ENCODE data around the gene NUTM2A.
"Not testable (repeated sequence)": the region's sequence is repeated elsewhere in the genome, so short reads cannot be mapped to it uniquely, and the experiment has no call there.

NUTM2A gene

GRCh38 chr10:87219370-87219769 is 5.9 kb upstream of the NUTM2A start:
- not testable (repeated sequence) for DNase-seq (ENCODE audit: low spot score in 2 of 2); H3K4me3 Mint-ChIP-seq; H3K36me3 Mint-ChIP-seq; H3K9me3 Mint-ChIP-seq; H3K4me1 Mint-ChIP-seq; H3K27ac Mint-ChIP-seq; H3K27me3 Mint-ChIP-seq
- peak; percentile 33 for ATAC-seq (ENCODE audit: low read depth)

GRCh38 chr10:87222789-87223188 is 2.5 kb upstream of the NUTM2A start:
- not testable (repeated sequence) for H3K27ac Mint-ChIP-seq; H3K36me3 Mint-ChIP-seq; DNase-seq (ENCODE audit: low spot score in 2 of 2); H3K9me3 Mint-ChIP-seq; H3K27me3 Mint-ChIP-seq; H3K4me1 Mint-ChIP-seq; ATAC-seq (ENCODE audit: low read depth); H3K4me3 Mint-ChIP-seq

GRCh38 chr10:87228247-87228646 is 3.0 kb downstream of the NUTM2A start:
- not testable (repeated sequence) for H3K27me3 Mint-ChIP-seq; H3K4me1 Mint-ChIP-seq; H3K4me3 Mint-ChIP-seq; DNase-seq (ENCODE audit: low spot score in 2 of 2); H3K9me3 Mint-ChIP-seq; ATAC-seq (ENCODE audit: low read depth); H3K36me3 Mint-ChIP-seq; H3K27ac Mint-ChIP-seq

GRCh38 chr10:87229211-87229610 is 4.0 kb downstream of the NUTM2A start:
- DNase-seq (ENCODE audit: low spot score in 2 of 2); ATAC-seq (ENCODE audit: low read depth); H3K4me1 Mint-ChIP-seq; H3K27me3 Mint-ChIP-seq; H3K27ac Mint-ChIP-seq; H3K36me3 Mint-ChIP-seq; H3K9me3 Mint-ChIP-seq; H3K4me3 Mint-ChIP-seq: not testable (repeated sequence)

- ATAC-seq (ENCODE audit: low read depth); H3K9me3 Mint-ChIP-seq; H3K27ac Mint-ChIP-seq; DNase-seq (ENCODE audit: low spot score in 2 of 2); H3K36me3 Mint-ChIP-seq; H3K27me3 Mint-ChIP-seq; H3K4me3 Mint-ChIP-seq; H3K4me1 Mint-ChIP-seq: not testable (repeated sequence)
Observed at GRCh38 chr10:87234854-87235253, 9.6 kb downstream of the NUTM2A start.

- H3K27ac Mint-ChIP-seq; H3K9me3 Mint-ChIP-seq; H3K4me1 Mint-ChIP-seq; ATAC-seq (ENCODE audit: low read depth); H3K36me3 Mint-ChIP-seq; DNase-seq (ENCODE audit: low spot score in 2 of 2); H3K27me3 Mint-ChIP-seq; H3K4me3 Mint-ChIP-seq: not testable (repeated sequence)
Observed at GRCh38 chr10:87237244-87237643, 12.0 kb downstream of the NUTM2A start.

GRCh38 chr10:87239346-87239808 is 14.1 kb downstream of the NUTM2A start:
- H3K36me3 Mint-ChIP-seq; H3K9me3 Mint-ChIP-seq; H3K4me1 Mint-ChIP-seq; H3K4me3 Mint-ChIP-seq; DNase-seq (ENCODE audit: low spot score in 2 of 2); H3K27me3 Mint-ChIP-seq; ATAC-seq (ENCODE audit: low read depth); H3K27ac Mint-ChIP-seq: not testable (repeated sequence)

- not testable (repeated sequence) for DNase-seq (ENCODE audit: low spot score in 2 of 2); H3K9me3 Mint-ChIP-seq; H3K4me1 Mint-ChIP-seq; H3K27ac Mint-ChIP-seq; H3K36me3 Mint-ChIP-seq; H3K4me3 Mint-ChIP-seq; H3K27me3 Mint-ChIP-seq; ATAC-seq (ENCODE audit: low read depth)
Observed at GRCh38 chr10:87242192-87242591, 16.9 kb downstream of the NUTM2A start.

GRCh38 chr10:87247335-87247734 is 22.1 kb downstream of the NUTM2A start:
- H3K4me1 Mint-ChIP-seq; DNase-seq (ENCODE audit: low spot score in 2 of 2); H3K4me3 Mint-ChIP-seq; H3K27me3 Mint-ChIP-seq; H3K27ac Mint-ChIP-seq; ATAC-seq (ENCODE audit: low read depth); H3K36me3 Mint-ChIP-seq; H3K9me3 Mint-ChIP-seq: not testable (repeated sequence)

GRCh38 chr10:87248818-87249353 is 23.6 kb downstream of the NUTM2A start:
- not testable (repeated sequence) for ATAC-seq (ENCODE audit: low read depth); H3K4me1 Mint-ChIP-seq; H3K4me3 Mint-ChIP-seq; H3K9me3 Mint-ChIP-seq; H3K36me3 Mint-ChIP-seq; H3K27ac Mint-ChIP-seq; H3K27me3 Mint-ChIP-seq; DNase-seq (ENCODE audit: low spot score in 2 of 2)

- H3K27ac Mint-ChIP-seq; H3K9me3 Mint-ChIP-seq; H3K4me1 Mint-ChIP-seq; H3K4me3 Mint-ChIP-seq; DNase-seq (ENCODE audit: low spot score in 2 of 2); H3K27me3 Mint-ChIP-seq; H3K36me3 Mint-ChIP-seq: not testable (repeated sequence)
- peak; percentile 34 for ATAC-seq (ENCODE audit: low read depth)
Observed at GRCh38 chr10:87280749-87281392, 55.6 kb downstream of the NUTM2A start.
